Dedifferentiated amniotic fluid mesenchymal stem cell (primary cell): Measurements from ENCODE around the gene UNC79.
A peak's percentile ranks its signal among the peaks of the same experiment; 100 is the strongest.

ENCODE experiments used
- DNase-seq: peaks from one replicate; pipeline ENCODE4 v3.0.0-alpha.2; 2016; ENCODE audit errors: extremely low spot score

UNC79 gene

GRCh38 chr14:93548102-93548843 is 117.5 kb downstream of the UNC79 start:
- no peak for DNase-seq

GRCh38 chr14:93549595-93549994 is 118.9 kb downstream of the UNC79 start:
- DNase-seq, result no peak

GRCh38 chr14:93564918-93565317 is 134.2 kb downstream of the UNC79 start:
- no peak for DNase-seq

- no peak for DNase-seq
Observed at GRCh38 chr14:93566065-93566693, 135.4 kb downstream of the UNC79 start.

- no peak for DNase-seq
Observed at GRCh38 chr14:93571275-93571674, 140.5 kb downstream of the UNC79 start.

- DNase-seq, result no peak
Observed at GRCh38 chr14:93579178-93579577, 148.4 kb downstream of the UNC79 start.

GRCh38 chr14:93582516-93582915 is 151.8 kb downstream of the UNC79 start:
- DNase-seq, result no peak

GRCh38 chr14:93587330-93587729 is 156.6 kb downstream of the UNC79 start:
- DNase-seq, result no peak

GRCh38 chr14:93591506-93591905 is 160.8 kb downstream of the UNC79 start:
- DNase-seq, result no peak

GRCh38 chr14:93592786-93593185 is 162.0 kb downstream of the UNC79 start:
- no peak for DNase-seq

- DNase-seq, result no peak
Observed at GRCh38 chr14:93606091-93606490, 175.4 kb downstream of the UNC79 start.

- DNase-seq, result peak; percentile 23
Observed at GRCh38 chr14:93619176-93619793, 188.5 kb downstream of the UNC79 start.

GRCh38 chr14:93628048-93628447 is 197.3 kb downstream of the UNC79 start:
- no peak for DNase-seq

- DNase-seq, result no peak
Observed at GRCh38 chr14:93629643-93630042, 198.9 kb downstream of the UNC79 start.

GRCh38 chr14:93638790-93639189 is 208.1 kb downstream of the UNC79 start:
- DNase-seq, result no peak

- no peak for DNase-seq
Observed at GRCh38 chr14:93643127-93643526, 212.4 kb downstream of the UNC79 start.

- no peak for DNase-seq
Observed at GRCh38 chr14:93643676-93644075, 212.9 kb downstream of the UNC79 start.

- no peak for DNase-seq
Observed at GRCh38 chr14:93645200-93645599, 214.5 kb downstream of the UNC79 start.

- no peak for DNase-seq
Observed at GRCh38 chr14:93648440-93649168, 217.9 kb downstream of the UNC79 start.

- DNase-seq, result no peak
Observed at GRCh38 chr14:93654599-93654998, 223.9 kb downstream of the UNC79 start.

GRCh38 chr14:93655078-93655750 is 224.5 kb downstream of the UNC79 start:
- peak; percentile 73 for DNase-seq

- no peak for DNase-seq
Observed at GRCh38 chr14:93657875-93658274, 227.1 kb downstream of the UNC79 start.
